Retina (tissue), 1 donor: ENCODE measurements around the gene ASTN2.

Experiments used
- DNase-seq: peaks from one replicate; pipeline ENCODE4 v3.0.0-alpha.2; 2016

The ASTN2 gene

GRCh38 chr9:116644091-116644688, 770.7 kb downstream of the ASTN2 start:
- DNase-seq, result no peak

- no peak for DNase-seq
Observed at GRCh38 chr9:116643691-116644090, 771.2 kb downstream of the ASTN2 start.

- DNase-seq, result no peak
Observed at GRCh38 chr9:116641292-116642059, 773.4 kb downstream of the ASTN2 start.

GRCh38 chr9:116639251-116639741, 775.6 kb downstream of the ASTN2 start:
- DNase-seq, result no peak

- no peak for DNase-seq
Observed at GRCh38 chr9:116635908-116636307, 778.9 kb downstream of the ASTN2 start.

GRCh38 chr9:116632990-116633838, 781.6 kb downstream of the ASTN2 start:
- DNase-seq, result no peak

GRCh38 chr9:116629634-116630033, 785.2 kb downstream of the ASTN2 start:
- DNase-seq, result no peak

GRCh38 chr9:116628716-116629115, 786.1 kb downstream of the ASTN2 start:
- no peak for DNase-seq

GRCh38 chr9:116627433-116627832, 787.4 kb downstream of the ASTN2 start:
- no peak for DNase-seq

GRCh38 chr9:116626762-116627161, 788.1 kb downstream of the ASTN2 start:
- DNase-seq, result no peak

- no peak for DNase-seq
Observed at GRCh38 chr9:116623715-116624114, 791.1 kb downstream of the ASTN2 start.

- DNase-seq, result no peak
Observed at GRCh38 chr9:116617389-116617788, 797.5 kb downstream of the ASTN2 start.

GRCh38 chr9:116616304-116616914, 798.4 kb downstream of the ASTN2 start:
- no peak for DNase-seq

- peak; percentile 8 for DNase-seq
Observed at GRCh38 chr9:116608064-116608463, 806.8 kb downstream of the ASTN2 start.

GRCh38 chr9:116605904-116606341, 808.9 kb downstream of the ASTN2 start:
- DNase-seq, result no peak

GRCh38 chr9:116605060-116605459, 809.8 kb downstream of the ASTN2 start:
- no peak for DNase-seq

GRCh38 chr9:116604251-116604650, 810.6 kb downstream of the ASTN2 start:
- DNase-seq, result no peak

- no peak for DNase-seq
Observed at GRCh38 chr9:116599342-116599884, 815.4 kb downstream of the ASTN2 start.

GRCh38 chr9:116596646-116597045, 818.2 kb downstream of the ASTN2 start:
- no peak for DNase-seq

GRCh38 chr9:116594547-116594946, 820.3 kb downstream of the ASTN2 start:
- DNase-seq, result no peak

GRCh38 chr9:116592970-116593369, 821.9 kb downstream of the ASTN2 start:
- no peak for DNase-seq
